SK-N-SH (cell line): Measurements from ENCODE around the gene P4HA3. TPM values are rescaled to one million over a fixed set of nuclear protein-coding genes. Genes with fewer than 3 reads are reported as not detected.

Experiments
- CTCF ChIA-PET: fragments of 300-600, 350-600 bp; formaldehyde crosslinking; extraction: SDS; loops from one replicate; lab custom pipeline; 2021; lab: Yijun Ruan, JAX
- POLR2A ChIA-PET: fragments of 350-600 bp; sonication (Branson Sonifier 250); formaldehyde crosslinking; extraction: SDS; loops from one replicate; lab custom pipeline; 2020; ENCODE audit warnings: antibody characterized with exemption, inconsistent platforms; lab: Yijun Ruan, JAX
- DNase-seq: peaks from one replicate; pipeline ENCODE4 v3.0.0; 2012
- H2AFZ ChIP-seq: fragments of 200-600 bp; sonication (generic); 2 replicates; pipeline ENCODE4 v1.8.1; 2016; ENCODE audit warnings: antibody characterized with exemption, mild to moderate bottlenecking, low read depth
- H3F3A ChIP-seq: fragments of 200-600 bp; sonication (generic); replicated peaks from 2 replicates; pipeline ENCODE3; 2016; ENCODE audit warnings: antibody characterized with exemption, mild to moderate bottlenecking; ENCODE audit not compliant: insufficient read depth
- H3K27ac ChIP-seq, 2 experiments: fragments of 200-500 bp in 1 of 2; fragments of 200-600 bp in 1 of 2; sonication (Bioruptor generic) in 1 of 2; sonication (generic), shearing (Covaris generic) in 1 of 2; 2 replicates each; pipeline versions ENCODE4 v1.5.1 to v1.6.1; 2014 to 2016; ENCODE audit warnings: low read depth in 2 of 2, inconsistent platforms in 1 of 2, low read length in 1 of 2, mild to moderate bottlenecking in 1 of 2, mixed read lengths in 1 of 2
- H3K27me3 ChIP-seq: fragments of 200-600 bp; sonication (generic), shearing (Covaris generic); 2 replicates; pipeline ENCODE4 v1.6.1; 2016; ENCODE audit warnings: mixed run types; ENCODE audit not compliant: insufficient read depth
- H3K36me3 ChIP-seq, 2 experiments: fragments of 200-500 bp in 1 of 2; fragments of 200-600 bp in 1 of 2; sonication (Bioruptor generic) in 1 of 2; sonication (generic) in 1 of 2; replicated peaks in 1 of 2; 2 replicates each; pipeline versions ENCODE3 to v1.5.1; 2014 to 2016; ENCODE audit warnings: low read length in 1 of 2, mild to moderate bottlenecking in 1 of 2; ENCODE audit not compliant: insufficient read depth in 2 of 2, control insufficient read depth in 1 of 2
- H3K4me1 ChIP-seq, 2 experiments: fragments of 200-500 bp in 1 of 2; fragments of 200-600 bp in 1 of 2; sonication (Bioruptor generic) in 1 of 2; sonication (generic), shearing (Covaris generic) in 1 of 2; 2 replicates each; pipeline versions ENCODE4 v1.5.1 to v1.6.1; 2014 to 2016; ENCODE audit warnings: low read depth in 1 of 2, low read length in 1 of 2, mixed run types in 1 of 2; ENCODE audit not compliant: insufficient read depth in 2 of 2, control insufficient read depth in 1 of 2
- H3K4me2 ChIP-seq: fragments of 200-600 bp; sonication (generic), shearing (Covaris generic); 2 replicates; pipeline ENCODE4 v1.6.1; 2017; ENCODE audit warnings: mixed run types
- H3K4me3 ChIP-seq, 2 experiments: fragments of 200-500 bp in 1 of 2; fragments of 200-600 bp in 1 of 2; sonication (Bioruptor generic) in 1 of 2; sonication (generic), shearing (Covaris generic) in 1 of 2; 2 replicates each; pipeline versions ENCODE4 v1.5.1 to v1.8.1; 2014 to 2016; ENCODE audit warnings: low read depth in 2 of 2, inconsistent platforms in 1 of 2, low read length in 1 of 2, mild to moderate bottlenecking in 1 of 2, mixed read lengths in 1 of 2, moderate library complexity in 1 of 2
- H3K79me2 ChIP-seq: fragments of 200-600 bp; sonication (generic); 2 replicates; pipeline ENCODE4 v1.8.1; 2017; ENCODE audit warnings: mild to moderate bottlenecking; ENCODE audit not compliant: insufficient read depth
- H3K9ac ChIP-seq: fragments of 200-600 bp; sonication (generic); 2 replicates; pipeline ENCODE4 v1.6.1; 2017; ENCODE audit warnings: mixed run types
- H3K9me2 ChIP-seq: fragments of 200-600 bp; sonication (generic); 2 replicates; pipeline ENCODE4 v1.6.1; 2017; ENCODE audit warnings: mixed run types
- H3K9me3 ChIP-seq: fragments of 200-600 bp; sonication (generic); 2 replicates; pipeline ENCODE4 v1.6.1; 2017; ENCODE audit warnings: mixed run types, mild to moderate bottlenecking, moderate library complexity
- H4K20me1 ChIP-seq: fragments of 200-600 bp; sonication (generic); 2 replicates; pipeline ENCODE4 v1.6.1; 2017; ENCODE audit warnings: mild to moderate bottlenecking, mixed run types; ENCODE audit not compliant: insufficient read depth
- EZH2phosphoT487 ChIP-seq: fragments of 200-600 bp; sonication (generic); IDR thresholded peaks from 2 replicates; pipeline ENCODE4 v1.6.1; 2017; ENCODE audit warnings: low read depth, mixed run types, mild to moderate bottlenecking, antibody characterized with exemption, moderate library complexity, borderline replicate concordance
- FOXJ3 ChIP-seq: sonication (generic); formaldehyde crosslinking; IDR thresholded peaks from 2 replicates; pipeline ENCODE4 v1.5.1; 2020; ENCODE audit warnings: mild to moderate bottlenecking, missing genetic modification reagents
- FOXM1 ChIP-seq: IDR thresholded peaks from 2 replicates; pipeline ENCODE4 v1.4.0; 2012; ENCODE audit warnings: low read depth, mild to moderate bottlenecking
- IRF3 ChIP-seq: fragments of 150-350 bp; IDR thresholded peaks from 2 replicates; pipeline ENCODE4 v1.6.1; 2016; ENCODE audit warnings: mild to moderate bottlenecking, low read depth, low read length
- POLR2AphosphoS5 ChIP-seq: IDR thresholded peaks from 2 replicates; pipeline ENCODE4 v1.6.1; 2012; ENCODE audit warnings: low read depth, low read length
- RAD21 ChIP-seq: IDR thresholded peaks from 2 replicates; pipeline ENCODE4 v1.6.1; 2012; ENCODE audit warnings: mild to moderate bottlenecking, low read length
- RCOR1 ChIP-seq: fragments of 150-350 bp; IDR thresholded peaks from 2 replicates; pipeline ENCODE4 v1.6.1; 2017; ENCODE audit warnings: antibody characterized with exemption, low read length
- YY1 ChIP-seq: IDR thresholded peaks from 2 replicates; pipeline ENCODE4 v1.4.0; 2012; ENCODE audit warnings: low read depth, mild to moderate bottlenecking
- WGBS: methylation state at CpG from one replicate; pipeline ENCODE4 v1.1.6; 2017; ENCODE audit warnings: low lambda C conversion rate; 5-methylcytosine and 5-hydroxymethylcytosine counted together
- polyA plus RNA-seq, 3 experiments: library from polyadenylated mRNA; depleted of rRNA; stranded (reverse); fragments of >200 nt; gene quantifications; 2 replicates each; pipeline ENCODE4 v1.2.3, GENCODE V29; 2012
- TF ChIP-seq, protein P1 (sequence below): fragments of 200-600 bp; sonication (generic); IDR thresholded peaks from 2 replicates; pipeline ENCODE4 v1.6.1; 2017; ENCODE audit warnings: antibody characterized with exemption, mild to moderate bottlenecking, moderate library complexity

The P4HA3 gene
- polyA plus RNA-seq, 1 of the 3 experiments (the other 2 are of a cell fraction) = 8.4 TPM

DNA sequence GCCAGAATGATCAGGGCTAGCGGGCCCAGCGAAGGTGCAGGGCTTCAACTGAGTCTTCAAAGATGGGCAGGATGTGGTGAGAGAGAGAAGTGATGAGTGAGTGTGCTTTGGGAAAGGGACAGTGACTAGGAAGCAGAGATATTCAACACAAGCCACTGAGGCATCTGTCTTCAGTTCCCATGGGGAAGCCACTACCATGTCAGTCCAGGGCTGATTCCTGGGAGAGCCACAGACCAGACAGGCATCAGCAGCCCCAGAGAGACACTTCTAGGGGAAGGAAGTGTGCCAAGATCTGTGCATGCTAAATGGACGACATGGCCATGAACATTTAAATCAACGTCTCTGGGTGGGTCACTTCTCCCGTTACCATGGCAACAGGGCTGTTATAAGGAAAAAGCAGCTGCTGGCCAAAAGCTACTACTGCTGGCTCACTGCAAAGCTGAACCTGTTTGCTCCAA, 28.5 kb downstream of the P4HA3 start:
- Histone ChIP-seq H3F3A (peaks cover 18% of the 10 kb centered on the region), H3K36me3 (no peaks in the 10 kb centered on the region), H3K4me3 (no peak overlapping the region), H4K20me1 (no peaks in the 10 kb centered on the region), H3K4me1 (peaks cover 2 to 17% of the 10 kb centered on the region in 2 experiments), H3K9ac (no peak overlapping the region), H3K4me2 (no peak overlapping the region), H3K27me3 (no peaks in the 10 kb centered on the region), H2AFZ (no peak overlapping the region), H3K27ac (0 out of 4 replicates have a peak overlapping the region, but pooled peaks of 1 of the 2 experiments have one; percentile 17), H3K9me2 (no peaks in the 10 kb centered on the region), H3K79me2 (no peaks in the 10 kb centered on the region), H3K9me3 (no peaks in the 10 kb centered on the region)
- ChIA-PET POLR2A (no interaction called here), CTCF (interaction anchor here (1.1 kb wide), 2 partner anchors 27 to 288 kb away, joined by 3 read pairs; no protein-coding TSS in a partner anchor)
- no peak for TF ChIP-seq IRF3
- TF ChIP-seq POLR2AphosphoS5 = no peak
- TF ChIP-seq FOXM1 = no peak
- TF ChIP-seq RCOR1 = no peak
- no peak for TF ChIP-seq RAD21
- TF ChIP-seq FOXJ3 (CRISPR knock-in tag) = no peak
- DNase-seq = no peak
- WGBS = 67% methylated on average over 5 of the region's 5 CpGs

DNA sequence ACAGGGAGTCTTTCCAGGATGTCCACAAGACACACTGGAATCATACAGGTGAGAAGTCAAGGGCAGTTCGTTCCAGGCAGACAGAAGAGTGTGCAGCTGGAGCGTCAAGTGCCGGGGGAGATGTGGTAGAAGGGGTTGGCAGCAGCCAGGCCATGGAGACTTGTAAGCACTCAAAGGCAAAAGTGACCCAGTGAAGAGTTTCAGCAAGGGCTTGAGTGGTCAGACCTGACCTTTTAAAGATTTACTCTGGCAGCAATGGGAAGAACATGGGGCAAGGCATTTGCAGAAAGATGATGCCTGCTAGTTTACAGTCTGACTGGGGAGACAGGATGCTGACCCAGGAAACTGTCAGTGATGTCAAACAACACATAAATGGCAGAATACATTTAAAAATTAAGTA, 29.0 kb downstream of the P4HA3 start:
- POLR2A ChIA-PET = no interaction called here
- no peaks in the 10 kb centered on the region for H3K9me2 ChIP-seq
- H4K20me1 ChIP-seq = no peaks in the 10 kb centered on the region
- no peak for DNase-seq
- no peak for TF ChIP-seq EZH2phosphoT487
- no peak for TF ChIP-seq FOXM1
- TF ChIP-seq RAD21 = no peak
- TF ChIP-seq, protein P1, sequence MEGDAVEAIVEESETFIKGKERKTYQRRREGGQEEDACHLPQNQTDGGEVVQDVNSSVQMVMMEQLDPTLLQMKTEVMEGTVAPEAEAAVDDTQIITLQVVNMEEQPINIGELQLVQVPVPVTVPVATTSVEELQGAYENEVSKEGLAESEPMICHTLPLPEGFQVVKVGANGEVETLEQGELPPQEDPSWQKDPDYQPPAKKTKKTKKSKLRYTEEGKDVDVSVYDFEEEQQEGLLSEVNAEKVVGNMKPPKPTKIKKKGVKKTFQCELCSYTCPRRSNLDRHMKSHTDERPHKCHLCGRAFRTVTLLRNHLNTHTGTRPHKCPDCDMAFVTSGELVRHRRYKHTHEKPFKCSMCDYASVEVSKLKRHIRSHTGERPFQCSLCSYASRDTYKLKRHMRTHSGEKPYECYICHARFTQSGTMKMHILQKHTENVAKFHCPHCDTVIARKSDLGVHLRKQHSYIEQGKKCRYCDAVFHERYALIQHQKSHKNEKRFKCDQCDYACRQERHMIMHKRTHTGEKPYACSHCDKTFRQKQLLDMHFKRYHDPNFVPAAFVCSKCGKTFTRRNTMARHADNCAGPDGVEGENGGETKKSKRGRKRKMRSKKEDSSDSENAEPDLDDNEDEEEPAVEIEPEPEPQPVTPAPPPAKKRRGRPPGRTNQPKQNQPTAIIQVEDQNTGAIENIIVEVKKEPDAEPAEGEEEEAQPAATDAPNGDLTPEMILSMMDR = no peak
- TF ChIP-seq YY1 = no peak
- H2AFZ ChIP-seq = no peak overlapping the region
- H3K27me3 ChIP-seq = no peaks in the 10 kb centered on the region
- H3K4me1 ChIP-seq = peaks cover 2 to 18% of the 10 kb centered on the region in 2 experiments
- peaks cover 24% of the 10 kb centered on the region for H3F3A ChIP-seq
- CTCF ChIA-PET = interaction anchor here (1.1 kb wide), 1 partner anchor 28 kb away, joined by 3 read pairs; no protein-coding TSS in a partner anchor
- no peaks in the 10 kb centered on the region for H3K36me3 ChIP-seq
- no peaks in the 10 kb centered on the region for H3K79me2 ChIP-seq
- H3K4me3 ChIP-seq = no peak overlapping the region
- H3K4me2 ChIP-seq = no peak overlapping the region
- no peaks in the 10 kb centered on the region for H3K9me3 ChIP-seq
- no peak overlapping the region for H3K9ac ChIP-seq
- 0 out of 4 replicates have a peak overlapping the region, but pooled peaks of 1 of the 2 experiments have one; percentile 17 for H3K27ac ChIP-seq
- WGBS = 87% methylated on average over 3 of the region's 3 CpGs
